Activated T-helper 1 cell treated with anti-CD3 and anti-CD28 coated beads, Interleukin-12 subunit alpha, Interleukin-12 subunit beta, Interleukin-2, Interleukin-4 antibody, amounts not matched to agents 30 ng/mL and 10 ng/mL and 1 ng/mL, durations not matched to agents 14 hours and 24 hours and 36 hours (primary cell): Measurements from ENCODE around the gene HSF5. TPM values are rescaled to one million over a fixed set of nuclear protein-coding genes. Genes with fewer than 3 reads are reported as not detected.

Experiments used
- DNase-seq: peaks from one replicate; pipeline ENCODE4 v3.0.0; 2021; ENCODE audit warnings: low spot score
- H3K27ac Mint-ChIP-seq: one replicate; pipeline ENCODE4 v1.8.0; 2021; ENCODE audit warnings: mild to moderate bottlenecking, mixed read lengths
- H3K27me3 Mint-ChIP-seq: one replicate; pipeline ENCODE4 v1.8.0; 2022; ENCODE audit warnings: mild to moderate bottlenecking, moderate library complexity, mixed read lengths; ENCODE audit not compliant: insufficient read depth
- H3K36me3 Mint-ChIP-seq: one replicate; pipeline ENCODE4 v1.8.0; 2021; ENCODE audit warnings: low read depth, mixed read lengths
- H3K4me1 Mint-ChIP-seq: one replicate; pipeline ENCODE4 v1.8.0; 2021; ENCODE audit warnings: low read depth, mixed read lengths
- H3K4me3 Mint-ChIP-seq: one replicate; pipeline ENCODE4 v1.8.0; 2021; ENCODE audit warnings: mild to moderate bottlenecking, moderate library complexity, mixed read lengths
- H3K9me3 Mint-ChIP-seq: one replicate; pipeline ENCODE4 v1.8.0; 2021; ENCODE audit warnings: mixed read lengths
- intact Hi-C: fragments of 100-400 bp; cut with micrococcal nuclease; formaldehyde crosslinking; loops from one replicate; pipeline ENCODE4 v1.15.1; 2024
- total RNA-seq: library from RNA; stranded (reverse); gene quantifications from 2 replicates; pipeline ENCODE4 v1.2.3, GENCODE V29; 2022

The HSF5 gene
- total RNA-seq, 1 donor from 2014 or later = 1.1 TPM

DNA sequence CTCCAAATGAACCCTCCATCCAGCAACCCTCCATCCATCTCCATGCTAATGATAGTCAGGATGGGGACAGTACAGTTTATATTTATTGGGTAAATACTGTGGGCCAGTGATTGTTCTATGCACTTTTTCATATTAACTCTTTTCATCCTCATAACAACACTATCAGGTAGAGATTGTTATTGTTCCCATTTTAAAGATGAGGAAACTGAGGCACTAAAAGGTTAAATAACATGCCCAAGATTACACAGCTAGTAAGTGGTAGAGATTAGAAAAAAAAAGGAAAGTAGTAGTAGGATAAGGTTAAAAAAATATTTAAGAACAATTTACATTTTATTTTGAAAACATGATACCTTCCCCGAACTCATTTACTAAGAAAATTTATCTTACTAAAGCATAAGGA, 114.3 kb downstream of the HSF5 start:
- intact Hi-C loops = no loop called here
- no peaks in the 10 kb centered on the region for H3K9me3 Mint-ChIP-seq
- no peaks in the 10 kb centered on the region for H3K27me3 Mint-ChIP-seq
- peaks cover 6% of the 10 kb centered on the region for H3K36me3 Mint-ChIP-seq
- no peak overlapping the region for H3K27ac Mint-ChIP-seq
- DNase-seq = no peak
- H3K4me1 Mint-ChIP-seq = peaks cover 15% of the 10 kb centered on the region
- no peak overlapping the region for H3K4me3 Mint-ChIP-seq

DNA sequence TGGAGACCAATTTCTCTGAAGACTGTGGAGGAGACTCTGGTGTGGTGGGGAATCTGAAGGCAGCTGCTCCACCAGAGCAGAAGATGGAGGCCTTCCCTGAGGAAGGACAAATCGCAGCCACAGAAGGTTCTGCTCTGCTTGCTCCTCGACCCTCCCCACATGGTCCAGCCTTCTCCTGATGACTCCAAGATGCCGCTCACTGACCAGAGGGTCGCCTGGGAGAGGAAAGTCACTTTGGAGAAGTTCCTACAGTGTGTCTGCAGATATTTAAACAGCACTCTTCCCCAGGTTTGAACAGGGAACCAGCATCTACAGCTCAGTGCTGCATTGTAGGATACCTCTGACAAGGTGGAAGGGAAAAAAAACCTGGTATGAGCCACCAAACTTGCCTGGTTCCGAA, 115.2 kb downstream of the HSF5 start:
- peaks cover 9% of the 10 kb centered on the region for H3K4me1 Mint-ChIP-seq
- H3K4me3 Mint-ChIP-seq = no peak overlapping the region
- peaks cover 6% of the 10 kb centered on the region for H3K36me3 Mint-ChIP-seq
- H3K27me3 Mint-ChIP-seq = no peaks in the 10 kb centered on the region
- no peak for DNase-seq
- intact Hi-C loops = no loop called here
- no peaks in the 10 kb centered on the region for H3K9me3 Mint-ChIP-seq
- no peak overlapping the region for H3K27ac Mint-ChIP-seq

DNA sequence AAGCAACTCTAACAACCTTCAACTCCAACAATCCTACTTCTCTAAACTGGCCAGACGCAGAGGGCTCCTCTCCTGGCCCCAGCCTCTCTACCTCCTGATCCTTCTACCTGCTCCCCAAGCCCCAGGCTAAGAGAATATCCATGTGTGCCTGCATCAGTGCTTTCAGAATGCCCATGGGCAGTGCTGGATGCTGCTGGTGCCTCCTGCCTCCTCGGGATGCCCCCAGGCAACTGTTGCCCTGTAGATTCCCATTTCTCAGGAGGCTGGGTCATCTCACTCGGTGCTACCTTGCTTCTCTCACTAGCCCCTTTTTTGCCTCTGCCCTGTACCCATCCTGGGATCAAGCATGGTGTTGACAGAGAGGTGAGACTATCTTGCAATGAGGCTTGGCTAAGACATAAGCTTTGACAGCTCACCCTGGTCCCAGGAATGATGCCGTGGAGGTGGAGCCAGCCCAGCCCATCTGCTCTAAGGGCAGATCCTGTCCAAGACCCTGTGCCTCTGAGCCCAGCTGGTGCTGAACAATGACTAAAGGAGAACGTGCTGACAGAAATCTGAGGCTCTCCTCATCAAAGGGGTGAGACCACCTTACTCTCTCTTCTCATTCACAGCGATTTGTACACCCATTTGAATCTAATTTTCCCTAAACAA, 116.8 kb downstream of the HSF5 start:
- H3K4me1 Mint-ChIP-seq = peaks cover 9% of the 10 kb centered on the region
- intact Hi-C loops = no loop called here
- H3K27ac Mint-ChIP-seq = no peak overlapping the region
- DNase-seq = no peak
- H3K27me3 Mint-ChIP-seq = no peaks in the 10 kb centered on the region
- peaks cover 6% of the 10 kb centered on the region for H3K36me3 Mint-ChIP-seq
- no peaks in the 10 kb centered on the region for H3K9me3 Mint-ChIP-seq
- H3K4me3 Mint-ChIP-seq = no peak overlapping the region

DNA sequence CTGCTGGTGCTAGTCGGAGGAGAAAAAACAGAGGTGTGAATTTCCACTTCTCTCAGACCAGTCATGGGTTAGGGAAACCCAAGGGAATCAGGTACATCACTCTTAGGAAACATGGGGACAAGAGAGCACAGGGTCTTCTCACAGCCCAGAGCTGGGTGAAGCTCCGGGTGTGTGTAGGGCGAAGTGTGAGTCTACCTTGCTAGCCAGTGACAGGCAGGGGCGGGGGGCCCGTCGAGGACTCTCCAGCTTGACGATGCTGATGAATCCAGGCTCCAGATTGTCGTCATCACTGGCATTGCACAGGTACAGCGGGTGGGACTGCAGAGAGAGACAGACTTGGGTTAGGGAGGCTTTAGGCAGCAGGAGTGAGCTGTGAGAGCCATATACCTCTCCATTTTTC, 117.5 kb downstream of the HSF5 start:
- H3K4me3 Mint-ChIP-seq = no peak overlapping the region
- peaks cover 6% of the 10 kb centered on the region for H3K36me3 Mint-ChIP-seq
- H3K4me1 Mint-ChIP-seq = peaks cover 9% of the 10 kb centered on the region
- intact Hi-C loops = no loop called here
- H3K27ac Mint-ChIP-seq = no peak overlapping the region
- DNase-seq = no peak
- no peaks in the 10 kb centered on the region for H3K9me3 Mint-ChIP-seq
- no peaks in the 10 kb centered on the region for H3K27me3 Mint-ChIP-seq

DNA sequence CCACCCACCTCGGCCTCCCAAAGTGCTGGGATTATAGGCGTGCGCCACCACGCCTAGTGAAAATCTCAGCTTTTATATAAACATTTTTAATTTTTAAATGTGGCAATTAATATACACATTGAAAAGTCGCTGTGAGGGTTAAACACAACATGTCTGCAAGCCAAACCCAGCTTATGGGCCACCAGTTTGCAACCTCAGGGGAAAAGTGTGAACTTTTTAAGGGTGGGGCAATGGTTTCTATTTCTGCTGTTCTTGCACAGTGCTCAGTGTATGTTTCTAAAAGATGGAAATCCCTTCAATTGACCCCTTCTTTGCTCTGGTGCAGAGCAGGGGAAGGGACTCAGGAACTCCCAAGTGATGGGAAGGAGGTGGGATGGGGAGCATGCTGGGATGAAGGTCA, 117.9 kb downstream of the HSF5 start:
- H3K9me3 Mint-ChIP-seq = no peaks in the 10 kb centered on the region
- no peak for DNase-seq
- H3K36me3 Mint-ChIP-seq = peaks cover 6% of the 10 kb centered on the region
- intact Hi-C loops = no loop called here
- H3K27ac Mint-ChIP-seq = no peak overlapping the region
- peaks cover 9% of the 10 kb centered on the region for H3K4me1 Mint-ChIP-seq
- no peak overlapping the region for H3K4me3 Mint-ChIP-seq
- no peaks in the 10 kb centered on the region for H3K27me3 Mint-ChIP-seq

Other genes starting within 250 kb of the HSF5 start
- gene LPO, start 249.8 kb downstream of the HSF5 start, total RNA-seq = not detected in 2 replicates
- not detected in 2 replicates for gene MPO, start 207.5 kb downstream of the HSF5 start, total RNA-seq
- gene TSPOAP1, start 159.6 kb downstream of the HSF5 start, total RNA-seq = 31.4 and 35.1 TPM in 2 replicates
- 138 and 142 TPM in 2 replicates for gene SUPT4H1, start 136.2 kb downstream of the HSF5 start, total RNA-seq
- gene RNF43, start 70.9 kb downstream of the HSF5 start, total RNA-seq = 0.47 and 0.86 TPM in 2 replicates
- 77.4 and 83.3 TPM in 2 replicates for gene MTMR4, start 26.2 kb upstream of the HSF5 start, total RNA-seq
- 0.13 and 0.17 TPM in 2 replicates for gene TEX14, start 203.6 kb upstream of the HSF5 start, total RNA-seq
- 86.3 and 91.2 TPM in 2 replicates for gene RAD51C, start 204.2 kb upstream of the HSF5 start, total RNA-seq